Suprapubic skin (tissue), 4 donors: ENCODE measurements around the gene SPIN2B. TPM values are rescaled to one million over a fixed set of nuclear protein-coding genes. Genes with fewer than 3 reads are reported as not detected.
"Not testable (repeated sequence)": the region's sequence is repeated elsewhere in the genome, so short reads cannot be mapped to it uniquely, and the experiment has no call there.

Experiments used
- DNase-seq, 2 donors: peaks; one replicate each; pipeline ENCODE4 v3.0.0-alpha.2; 2019; ENCODE audit warnings: low spot score in 2 of 2
- H3K27ac ChIP-seq: fragments of 200-600 bp; sonication (generic); one replicate; pipeline ENCODE4 v1.5.1; 2019
- H3K27me3 ChIP-seq: fragments of 200-600 bp; sonication (generic); one replicate; pipeline ENCODE4 v1.5.1; 2019
- H3K36me3 ChIP-seq: fragments of 200-600 bp; sonication (generic); one replicate; pipeline ENCODE4 v1.5.1; 2019
- H3K4me1 ChIP-seq: fragments of 200-600 bp; sonication (generic); one replicate; pipeline ENCODE4 v1.5.1; 2019
- H3K4me3 ChIP-seq: fragments of 200-600 bp; sonication (generic); one replicate; pipeline ENCODE4 v1.5.1; 2019; ENCODE audit warnings: mild to moderate bottlenecking
- H3K9me3 ChIP-seq: fragments of 200-600 bp; sonication (generic); one replicate; pipeline ENCODE4 v1.5.1; 2019
- EP300 ChIP-seq: sonication (generic); formaldehyde crosslinking; IDR thresholded peaks from one replicate; pipeline ENCODE4 v1.6.1; 2017; ENCODE audit warnings: antibody characterized with exemption
- POLR2A ChIP-seq, 2 donors: fragments of 450-650 bp; IDR thresholded peaks; one replicate each; pipeline ENCODE4 v1.6.1; 2017; ENCODE audit warnings: antibody characterized with exemption in 2 of 2, mild to moderate bottlenecking in 2 of 2, moderate library complexity in 2 of 2
- POLR2AphosphoS5 ChIP-seq, 3 donors: sonication (generic); formaldehyde crosslinking; IDR thresholded peaks; one replicate each; pipeline ENCODE4 v1.6.1; 2017; ENCODE audit warnings: antibody characterized with exemption in 3 of 3
- WGBS: methylation state at CpG from one replicate; pipeline ENCODE4 v1.1.5; 2018; 5-methylcytosine and 5-hydroxymethylcytosine counted together
- total RNA-seq, 4 donors: library from RNA; depleted of rRNA; stranded (reverse); fragments of >200 nt; gene quantifications; one replicate each; pipeline ENCODE4 v1.1.0, GENCODE V29; 2016
- TF ChIP-seq, protein P1 (sequence below), 2 donors: fragments of 200-600 bp in 1 of 2; fragments of 450-650 bp in 1 of 2; sonication (generic) in 1 of 2; IDR thresholded peaks; one replicate each; pipeline ENCODE4 v1.5.1; 2016 to 2019; ENCODE audit warnings: antibody characterized with exemption in 2 of 2, mild to moderate bottlenecking in 1 of 2, moderate library complexity in 1 of 2

Gene SPIN2B
- total RNA-seq, 4 donors from 2014 or later, result 6.1 to 10.3 (median 8.3) TPM

- Histone ChIP-seq H3K9me3 (no peaks in the 10 kb centered on the region), H3K36me3 (no peaks in the 10 kb centered on the region), H3K4me3 (no peak overlapping the region), H3K4me1 (no peaks in the 10 kb centered on the region), H3K27ac (no peak overlapping the region), H3K27me3 (no peaks in the 10 kb centered on the region)
- DNase-seq, result no peak
- 82% methylated on average over 7 of the region's 7 CpGs for WGBS
- TF ChIP-seq POLR2A (IDR thresholded peaks at IDR 0.05) (no peak), POLR2AphosphoS5 (IDR thresholded peaks at IDR 0.05) (no peak), EP300 (no peak)
- TF ChIP-seq, protein P1, sequence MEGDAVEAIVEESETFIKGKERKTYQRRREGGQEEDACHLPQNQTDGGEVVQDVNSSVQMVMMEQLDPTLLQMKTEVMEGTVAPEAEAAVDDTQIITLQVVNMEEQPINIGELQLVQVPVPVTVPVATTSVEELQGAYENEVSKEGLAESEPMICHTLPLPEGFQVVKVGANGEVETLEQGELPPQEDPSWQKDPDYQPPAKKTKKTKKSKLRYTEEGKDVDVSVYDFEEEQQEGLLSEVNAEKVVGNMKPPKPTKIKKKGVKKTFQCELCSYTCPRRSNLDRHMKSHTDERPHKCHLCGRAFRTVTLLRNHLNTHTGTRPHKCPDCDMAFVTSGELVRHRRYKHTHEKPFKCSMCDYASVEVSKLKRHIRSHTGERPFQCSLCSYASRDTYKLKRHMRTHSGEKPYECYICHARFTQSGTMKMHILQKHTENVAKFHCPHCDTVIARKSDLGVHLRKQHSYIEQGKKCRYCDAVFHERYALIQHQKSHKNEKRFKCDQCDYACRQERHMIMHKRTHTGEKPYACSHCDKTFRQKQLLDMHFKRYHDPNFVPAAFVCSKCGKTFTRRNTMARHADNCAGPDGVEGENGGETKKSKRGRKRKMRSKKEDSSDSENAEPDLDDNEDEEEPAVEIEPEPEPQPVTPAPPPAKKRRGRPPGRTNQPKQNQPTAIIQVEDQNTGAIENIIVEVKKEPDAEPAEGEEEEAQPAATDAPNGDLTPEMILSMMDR (IDR thresholded peaks at IDR 0.05), result no peak
Observed at GRCh38 chrX:57132046-57132445, 10.7 kb upstream of the SPIN2B start.

DNA sequence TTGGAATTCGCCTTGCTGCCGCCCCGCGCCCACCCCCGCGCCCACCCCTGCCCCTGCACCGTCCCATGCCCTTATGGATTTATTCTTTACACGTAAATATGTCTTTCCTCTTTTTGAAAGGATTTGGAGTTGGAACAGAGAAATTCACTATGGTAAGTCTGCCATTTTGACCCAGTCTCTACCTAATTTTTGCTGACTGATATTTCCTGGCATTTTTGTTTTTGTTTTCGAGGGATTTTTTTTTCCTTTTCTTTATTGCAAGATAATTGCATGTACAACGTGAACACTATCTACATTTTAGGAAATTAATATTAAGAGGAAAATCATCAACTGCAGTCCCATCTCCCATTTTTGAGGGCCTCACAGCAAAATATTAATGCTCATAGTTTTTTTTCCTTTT, 468 bp upstream of the SPIN2B start:
- Histone ChIP-seq H3K36me3 (no peaks in the 10 kb centered on the region), H3K27ac (peak overlapping the region; percentile 72), H3K4me3 (peak overlapping the region; percentile 62), H3K4me1 (no peaks in the 10 kb centered on the region), H3K27me3 (no peaks in the 10 kb centered on the region), H3K9me3 (no peaks in the 10 kb centered on the region)
- DNase-seq, result no peak
- no peak for TF ChIP-seq EP300
- TF ChIP-seq, protein P1 (IDR thresholded peaks at IDR 0.05), result no peak
- TF ChIP-seq POLR2AphosphoS5 (IDR thresholded peaks at IDR 0.05), result no peak
- no peak for TF ChIP-seq POLR2A (IDR thresholded peaks at IDR 0.05)
- 29% methylated on average over 10 of the region's 10 CpGs for WGBS

DNA sequence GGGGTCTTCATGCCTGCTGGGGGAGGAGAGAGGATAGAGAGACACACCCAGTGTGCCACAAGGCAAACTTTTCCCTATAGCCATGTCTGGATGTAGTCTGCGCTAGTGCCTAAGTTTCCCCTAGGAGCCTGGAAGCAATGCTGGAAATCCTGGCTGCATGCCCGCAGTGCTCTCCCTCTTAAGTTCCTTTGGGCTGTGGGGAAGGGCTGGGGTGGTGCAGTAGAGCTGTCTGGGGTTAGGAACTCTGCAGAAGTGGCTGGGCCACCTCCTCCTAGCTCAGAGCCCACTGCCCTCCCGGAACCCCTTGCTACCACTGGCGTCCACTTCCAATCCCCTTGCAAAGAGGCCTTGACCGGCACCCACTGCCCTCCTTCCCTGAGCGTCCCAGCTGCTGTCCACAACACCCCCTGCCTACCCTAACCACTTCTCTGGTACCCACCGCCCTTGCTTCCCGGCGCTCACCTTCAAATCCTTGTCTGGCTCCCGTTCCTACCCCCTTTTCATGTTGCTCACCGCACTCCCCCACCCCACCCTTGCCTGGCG, 658 bp downstream of the SPIN2B start:
- not testable (repeated sequence) for H3K36me3 ChIP-seq, H3K9me3 ChIP-seq, H3K27me3 ChIP-seq, H3K4me1 ChIP-seq, DNase-seq
- peak overlapping the region; percentile 72 for H3K27ac ChIP-seq
- WGBS, result 29% methylated on average over 10 of the region's 12 CpGs
- peak overlapping the region; percentile 62 for H3K4me3 ChIP-seq

GRCh38 chrX:57119416-57119815, 1.9 kb downstream of the SPIN2B start:
- Histone ChIP-seq H3K27me3 (no peaks in the 10 kb centered on the region), H3K36me3 (no peaks in the 10 kb centered on the region), H3K4me3 (no peak overlapping the region), H3K4me1 (no peaks in the 10 kb centered on the region), H3K27ac (no peak overlapping the region), H3K9me3 (no peaks in the 10 kb centered on the region)
- 73% methylated on average over 1 of the region's 1 CpG for WGBS
- no peak for TF ChIP-seq EP300
- TF ChIP-seq, protein P1 (IDR thresholded peaks at IDR 0.05), result no peak
- TF ChIP-seq POLR2A (IDR thresholded peaks at IDR 0.05), result no peak
- DNase-seq, result no peak

DNA sequence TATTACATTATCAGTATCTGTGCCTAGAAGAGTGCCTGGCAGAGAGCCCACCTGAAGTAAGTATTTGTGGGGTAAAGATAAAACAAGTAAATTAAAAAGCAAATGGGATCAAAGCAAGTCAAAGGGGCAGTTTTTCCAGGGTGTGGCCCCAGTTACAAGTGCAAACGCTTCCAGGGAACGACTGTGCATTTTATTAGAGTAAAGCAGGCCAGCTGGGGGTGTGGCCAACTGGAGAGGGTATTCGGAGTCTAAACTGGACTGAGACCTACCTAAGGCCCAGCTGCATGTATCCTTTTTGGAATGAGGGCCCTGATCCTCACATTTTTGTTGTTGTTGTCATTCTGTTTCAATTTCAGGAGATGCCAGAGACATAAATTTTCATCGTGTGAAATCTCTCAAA, 3.8 kb downstream of the SPIN2B start:
- not testable (repeated sequence) for H3K36me3 ChIP-seq, H3K27ac ChIP-seq, DNase-seq, H3K4me1 ChIP-seq, H3K9me3 ChIP-seq, H3K27me3 ChIP-seq, H3K4me3 ChIP-seq
- 13% methylated on average over 4 of the region's 4 CpGs for WGBS

GRCh38 chrX:57104921-57105398, 16.4 kb downstream of the SPIN2B start:
- DNase-seq, result no peak
- no peak for TF ChIP-seq POLR2A (IDR thresholded peaks at IDR 0.05)
- TF ChIP-seq, protein P1 (IDR thresholded peaks at IDR 0.05), result no peak
- no peak for TF ChIP-seq POLR2AphosphoS5 (IDR thresholded peaks at IDR 0.05)
- no peak for TF ChIP-seq EP300
- 39% methylated on average over 2 of the region's 2 CpGs for WGBS
- no peak overlapping the region for H3K27ac ChIP-seq
- H3K4me1 ChIP-seq, result no peaks in the 10 kb centered on the region
- no peaks in the 10 kb centered on the region for H3K27me3 ChIP-seq
- H3K9me3 ChIP-seq, result no peaks in the 10 kb centered on the region
- H3K4me3 ChIP-seq, result no peak overlapping the region
- no peaks in the 10 kb centered on the region for H3K36me3 ChIP-seq
